D721Med (cell line): Measurements from ENCODE around the gene EGFR.

Source experiments
- DNase-seq: peaks from one replicate; pipeline ENCODE4 v3.0.0; 2011; ENCODE audit warnings: low spot score; ENCODE audit not compliant: insufficient read length
- FAIRE-seq: peaks from 2 replicates; lab custom pipeline; 2011; peaks lifted over from hg19 to GRCh38; lab: Jason Lieb, UNC
- CTCF ChIP-seq: IDR thresholded peaks from 2 replicates; pipeline ENCODE4 v1.5.1; 2012; ENCODE audit warnings: mild to moderate bottlenecking, control low read depth; ENCODE audit not compliant: insufficient read depth; ENCODE audit errors: missing control alignments

EGFR gene

GRCh38 chr7:55081472-55082227 lies 62.8 kb downstream of the EGFR start:
- no peak for TF ChIP-seq CTCF
- DNase-seq (no peak), FAIRE-seq (no peak)

GRCh38 chr7:55082228-55082603 lies 63.4 kb downstream of the EGFR start:
- no peak for DNase-seq
- no peak for TF ChIP-seq CTCF
- no peak for FAIRE-seq

GRCh38 chr7:55083206-55083605 lies 64.4 kb downstream of the EGFR start:
- TF ChIP-seq CTCF: no peak
- FAIRE-seq (no peak), DNase-seq (no peak)

- DNase-seq (no peak), FAIRE-seq (no peak)
- TF ChIP-seq CTCF: no peak
Observed at GRCh38 chr7:55084307-55084706, 65.5 kb downstream of the EGFR start.

- TF ChIP-seq CTCF: no peak
- FAIRE-seq (no peak), DNase-seq (no peak)
Observed at GRCh38 chr7:55085511-55086412, 66.9 kb downstream of the EGFR start.

- FAIRE-seq: no peak
- DNase-seq: no peak
- no peak for TF ChIP-seq CTCF
Observed at GRCh38 chr7:55086413-55087201, 67.8 kb downstream of the EGFR start.
